ENCODE measurements around the gene PIGW. TPM values are rescaled to one million over a fixed set of nuclear protein-coding genes. Genes with fewer than 3 reads are reported as not detected.

The PIGW gene
- total and polyA plus RNA-seq, 2 donors from 2014 or later = 4.7 to 11.1 TPM

- Histone ChIP-seq H3K4me1 (ENCODE audit: control insufficient read depth in 2 of 3, insufficient read depth in 2 of 3, low read depth in 1 of 3, low read length in 3 of 3) (peaks cover 0 to 3% (median 0%) of the 10 kb centered on the region in 3 donors), H3K9ac (ENCODE audit: low read length in 3 of 3) (no peak overlapping the region), H3K27ac (ENCODE audit: low read depth in 2 of 2, low read length in 2 of 2) (no peak overlapping the region), H3K36me3 (ENCODE audit: control insufficient read depth in 2 of 3, insufficient read depth in 3 of 3, low read length in 3 of 3) (peaks cover 0 to 36% (median 30%) of the 10 kb centered on the region in 3 donors), H3K4me3 (ENCODE audit: low read length in 3 of 3) (no peak overlapping the region), H3K27me3 (ENCODE audit: control insufficient read depth, insufficient read depth, low read length) (no peaks in the 10 kb centered on the region), H3K9me3 (ENCODE audit: control insufficient read depth in 2 of 3, insufficient read depth in 1 of 3, low read length in 3 of 3) (no peaks in the 10 kb centered on the region)
- TF ChIP-seq, protein P1, sequence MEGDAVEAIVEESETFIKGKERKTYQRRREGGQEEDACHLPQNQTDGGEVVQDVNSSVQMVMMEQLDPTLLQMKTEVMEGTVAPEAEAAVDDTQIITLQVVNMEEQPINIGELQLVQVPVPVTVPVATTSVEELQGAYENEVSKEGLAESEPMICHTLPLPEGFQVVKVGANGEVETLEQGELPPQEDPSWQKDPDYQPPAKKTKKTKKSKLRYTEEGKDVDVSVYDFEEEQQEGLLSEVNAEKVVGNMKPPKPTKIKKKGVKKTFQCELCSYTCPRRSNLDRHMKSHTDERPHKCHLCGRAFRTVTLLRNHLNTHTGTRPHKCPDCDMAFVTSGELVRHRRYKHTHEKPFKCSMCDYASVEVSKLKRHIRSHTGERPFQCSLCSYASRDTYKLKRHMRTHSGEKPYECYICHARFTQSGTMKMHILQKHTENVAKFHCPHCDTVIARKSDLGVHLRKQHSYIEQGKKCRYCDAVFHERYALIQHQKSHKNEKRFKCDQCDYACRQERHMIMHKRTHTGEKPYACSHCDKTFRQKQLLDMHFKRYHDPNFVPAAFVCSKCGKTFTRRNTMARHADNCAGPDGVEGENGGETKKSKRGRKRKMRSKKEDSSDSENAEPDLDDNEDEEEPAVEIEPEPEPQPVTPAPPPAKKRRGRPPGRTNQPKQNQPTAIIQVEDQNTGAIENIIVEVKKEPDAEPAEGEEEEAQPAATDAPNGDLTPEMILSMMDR (IDR thresholded peaks at IDR 0.05; ENCODE audit: borderline replicate concordance, extremely low read depth, insufficient read depth) = no peak
- FAIRE-seq (no peak), DNase-seq (no peak)
- intact Hi-C loops (cut with DNase I) = no loop called here
These were observed 5.7 kb upstream of the PIGW start for GRCh38 chr17:36529121-36529520.

DNA sequence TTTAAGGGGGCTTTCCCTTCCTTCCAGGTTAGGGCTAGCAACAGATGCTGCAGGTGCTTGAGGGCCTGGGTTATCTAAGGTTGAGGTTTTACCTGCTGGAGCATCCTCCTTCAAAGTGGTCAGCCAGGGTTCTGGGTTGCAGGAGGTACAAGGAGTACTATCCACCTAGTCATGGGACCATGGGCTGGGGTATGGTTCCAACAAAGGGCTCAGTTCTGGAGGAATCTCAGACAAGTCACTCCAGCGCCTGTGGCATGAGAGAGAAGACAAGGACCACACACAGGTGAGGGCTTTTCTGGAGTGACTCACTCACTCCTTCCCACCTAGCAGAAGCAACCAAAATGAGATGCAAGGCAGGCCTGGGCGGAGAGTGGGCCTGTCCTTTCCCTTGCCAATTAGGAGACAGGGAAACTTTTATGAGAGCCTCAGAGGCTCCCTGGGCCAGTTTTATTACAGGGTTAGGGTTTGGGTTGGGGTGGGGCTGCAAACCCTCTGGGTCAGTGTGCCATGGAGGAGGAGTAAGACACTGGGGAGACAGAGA is 2.3 kb upstream of the PIGW start:
- no peak overlapping the region for H3K27ac ChIP-seq (ENCODE audit: low read depth in 2 of 2, low read length in 2 of 2)
- no peak overlapping the region for H3K9ac ChIP-seq (ENCODE audit: low read length in 3 of 3)
- peaks cover 0 to 6% (median 3%) of the 10 kb centered on the region in 3 donors for H3K4me1 ChIP-seq (ENCODE audit: control insufficient read depth in 2 of 3, insufficient read depth in 2 of 3, low read depth in 1 of 3, low read length in 3 of 3)
- H3K4me3 ChIP-seq (ENCODE audit: low read length in 3 of 3) = no peak overlapping the region
- no peaks in the 10 kb centered on the region for H3K27me3 ChIP-seq (ENCODE audit: control insufficient read depth, insufficient read depth, low read length)
- FAIRE-seq = no peak
- peaks cover 0 to 18% (median 17%) of the 10 kb centered on the region in 3 donors for H3K36me3 ChIP-seq (ENCODE audit: control insufficient read depth in 2 of 3, insufficient read depth in 3 of 3, low read length in 3 of 3)
- TF ChIP-seq, protein P1 (IDR thresholded peaks at IDR 0.05; ENCODE audit: borderline replicate concordance, extremely low read depth, insufficient read depth) = no peak
- no peak for DNase-seq
- H3K9me3 ChIP-seq (ENCODE audit: control insufficient read depth in 2 of 3, insufficient read depth in 1 of 3, low read length in 3 of 3) = no peaks in the 10 kb centered on the region
- intact Hi-C loops (cut with DNase I) = no loop called here

DNA sequence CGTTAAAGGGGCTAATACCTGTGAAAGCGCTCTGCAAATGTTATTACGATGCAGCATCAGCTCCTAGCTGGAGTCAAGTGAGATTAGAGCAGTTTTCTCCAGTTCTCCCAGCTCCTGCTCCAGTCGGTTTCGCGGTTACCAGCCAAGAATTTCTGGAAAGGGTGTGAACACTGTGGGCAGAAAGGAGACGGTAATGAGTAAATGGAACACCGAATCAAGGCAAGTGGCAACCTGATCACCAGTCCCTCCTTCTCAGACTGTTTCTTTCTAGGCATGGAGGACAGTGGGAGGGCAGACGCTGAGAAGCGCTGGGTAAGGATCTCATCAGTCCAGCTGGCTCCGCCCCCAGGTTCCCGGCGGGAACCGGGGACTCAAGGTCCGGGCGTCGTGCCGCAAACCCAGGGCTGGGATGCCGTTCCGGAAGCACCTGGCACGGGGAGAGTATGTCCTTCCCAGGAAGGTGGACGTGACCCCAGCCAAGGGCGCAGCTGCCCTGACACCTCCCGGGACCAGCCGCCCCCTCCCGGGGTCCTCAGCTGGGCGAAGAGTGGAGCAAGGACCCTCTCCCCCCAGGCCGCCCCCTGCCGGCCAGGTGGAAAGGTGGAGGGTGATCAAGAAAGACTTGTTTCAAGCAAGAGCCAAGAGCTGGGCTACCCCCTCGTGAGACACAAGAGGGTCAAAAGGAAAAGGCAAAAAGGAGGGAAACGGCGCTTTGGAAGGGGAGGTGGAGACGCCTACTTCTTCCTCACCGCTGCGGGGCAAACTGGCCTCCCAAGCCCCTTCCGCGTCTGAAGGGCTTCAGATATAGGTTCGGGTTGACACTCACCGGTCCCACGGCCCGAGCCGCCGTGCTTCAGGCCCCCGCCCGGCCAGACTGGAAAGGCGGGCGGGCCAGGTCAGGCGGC is 600 bp upstream of the PIGW start:
- H3K4me1 ChIP-seq (ENCODE audit: control insufficient read depth in 2 of 3, insufficient read depth in 2 of 3, low read depth in 1 of 3, low read length in 3 of 3) = peaks cover 0 to 6% (median 3%) of the 10 kb centered on the region in 3 donors
- peak; percentile 63 to 91 (median 83) for DNase-seq
- H3K9ac ChIP-seq (ENCODE audit: low read length in 3 of 3) = peak overlapping the region; percentile 67 to 93 (median 91)
- no peaks in the 10 kb centered on the region for H3K9me3 ChIP-seq (ENCODE audit: control insufficient read depth in 2 of 3, insufficient read depth in 1 of 3, low read length in 3 of 3)
- no peaks in the 10 kb centered on the region for H3K27me3 ChIP-seq (ENCODE audit: control insufficient read depth, insufficient read depth, low read length)
- no peak for FAIRE-seq
- peaks cover 0 to 14% (median 8%) of the 10 kb centered on the region in 3 donors for H3K36me3 ChIP-seq (ENCODE audit: control insufficient read depth in 2 of 3, insufficient read depth in 3 of 3, low read length in 3 of 3)
- H3K4me3 ChIP-seq (ENCODE audit: low read length in 3 of 3) = peak overlapping the region; percentile 86 to 96 (median 89)
- H3K27ac ChIP-seq (ENCODE audit: low read depth in 2 of 2, low read length in 2 of 2) = peak overlapping the region; percentile 97 to 98
- intact Hi-C loops (cut with DNase I) = no loop called here
- TF ChIP-seq, protein P1 (IDR thresholded peaks at IDR 0.05; ENCODE audit: borderline replicate concordance, extremely low read depth, insufficient read depth) = peak; percentile 29
